ENCODE data around the gene POLR3C.

POLR3C gene

GRCh38 chr1:145837656-145838055 lies 13.7 kb downstream of the POLR3C start:
- no peak overlapping the region for H2AFZ ChIP-seq (ENCODE audit: low read depth, low read length)
- H3K9me3 ChIP-seq (ENCODE audit: insufficient read depth, low read length), result no peaks in the 10 kb centered on the region
- TF ChIP-seq, protein P1, sequence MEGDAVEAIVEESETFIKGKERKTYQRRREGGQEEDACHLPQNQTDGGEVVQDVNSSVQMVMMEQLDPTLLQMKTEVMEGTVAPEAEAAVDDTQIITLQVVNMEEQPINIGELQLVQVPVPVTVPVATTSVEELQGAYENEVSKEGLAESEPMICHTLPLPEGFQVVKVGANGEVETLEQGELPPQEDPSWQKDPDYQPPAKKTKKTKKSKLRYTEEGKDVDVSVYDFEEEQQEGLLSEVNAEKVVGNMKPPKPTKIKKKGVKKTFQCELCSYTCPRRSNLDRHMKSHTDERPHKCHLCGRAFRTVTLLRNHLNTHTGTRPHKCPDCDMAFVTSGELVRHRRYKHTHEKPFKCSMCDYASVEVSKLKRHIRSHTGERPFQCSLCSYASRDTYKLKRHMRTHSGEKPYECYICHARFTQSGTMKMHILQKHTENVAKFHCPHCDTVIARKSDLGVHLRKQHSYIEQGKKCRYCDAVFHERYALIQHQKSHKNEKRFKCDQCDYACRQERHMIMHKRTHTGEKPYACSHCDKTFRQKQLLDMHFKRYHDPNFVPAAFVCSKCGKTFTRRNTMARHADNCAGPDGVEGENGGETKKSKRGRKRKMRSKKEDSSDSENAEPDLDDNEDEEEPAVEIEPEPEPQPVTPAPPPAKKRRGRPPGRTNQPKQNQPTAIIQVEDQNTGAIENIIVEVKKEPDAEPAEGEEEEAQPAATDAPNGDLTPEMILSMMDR (IDR thresholded peaks at IDR 0.05; ENCODE audit: low read depth, low read length), result no peak
- H3K27ac ChIP-seq (ENCODE audit: low read length), result no peak overlapping the region
- no peak overlapping the region for H3K9ac ChIP-seq (ENCODE audit: low read length)
- no peaks in the 10 kb centered on the region for H3K79me2 ChIP-seq (ENCODE audit: low read length)
- no peak overlapping the region for H3K4me3 ChIP-seq (ENCODE audit: low read length)
- no peaks in the 10 kb centered on the region for H3K4me1 ChIP-seq (ENCODE audit: low read length)
- no peaks in the 10 kb centered on the region for H4K20me1 ChIP-seq (ENCODE audit: insufficient read depth, low read length)
- H3K27me3 ChIP-seq (ENCODE audit: low read depth, low read length), result no peaks in the 10 kb centered on the region
- peaks cover 70% of the 10 kb centered on the region for H3K36me3 ChIP-seq (replicated peaks; ENCODE audit: low read depth, low read length)
- no peak overlapping the region for H3K4me2 ChIP-seq (ENCODE audit: low read length)

DNA sequence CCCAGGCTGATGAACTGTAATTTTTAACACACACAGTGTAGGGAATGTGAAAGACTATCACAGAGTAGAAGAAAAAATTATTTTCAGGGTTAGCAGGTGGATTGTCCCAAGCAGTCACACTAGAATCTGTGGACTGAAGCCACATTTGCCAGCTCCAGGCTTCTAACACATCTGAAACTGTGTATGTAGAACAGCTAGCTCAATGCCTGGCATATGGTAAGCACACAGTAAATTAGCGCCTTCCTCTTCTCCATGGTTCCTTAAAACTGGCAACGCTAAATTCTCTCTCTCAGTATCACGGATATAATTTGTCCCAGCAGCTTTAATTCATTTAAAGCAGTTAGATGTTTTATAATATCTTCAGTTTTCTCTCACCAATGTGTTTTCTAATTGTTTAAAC lies 19.0 kb downstream of the POLR3C start:
- no peaks in the 10 kb centered on the region for H4K20me1 ChIP-seq (ENCODE audit: insufficient read depth, low read length)
- H3K9ac ChIP-seq (ENCODE audit: low read length), result no peak overlapping the region
- no peak overlapping the region for H3K4me3 ChIP-seq (ENCODE audit: low read length)
- H3K4me1 ChIP-seq (ENCODE audit: low read length), result peaks cover 32% of the 10 kb centered on the region
- H3K79me2 ChIP-seq (ENCODE audit: low read length), result peaks cover 4% of the 10 kb centered on the region; the same call in 1 of the 2 replicates
- H3K27ac ChIP-seq (ENCODE audit: low read length), result no peak overlapping the region
- no peaks in the 10 kb centered on the region for H3K9me3 ChIP-seq (ENCODE audit: insufficient read depth, low read length)
- no peaks in the 10 kb centered on the region for H3K27me3 ChIP-seq (ENCODE audit: low read depth, low read length)
- peaks cover 64% of the 10 kb centered on the region for H3K36me3 ChIP-seq (replicated peaks; ENCODE audit: low read depth, low read length)
- H2AFZ ChIP-seq (ENCODE audit: low read depth, low read length), result no peak overlapping the region
- no peak for TF ChIP-seq EZH2phosphoT487 (IDR thresholded peaks at IDR 0.05; ENCODE audit: low read depth)
- TF ChIP-seq, protein P1 (IDR thresholded peaks at IDR 0.05; ENCODE audit: low read depth, low read length), result no peak
- H3K4me2 ChIP-seq (ENCODE audit: low read length), result no peak overlapping the region

GRCh38 chr1:145845144-145845513 lies 21.1 kb downstream of the POLR3C start:
- Histone ChIP-seq H4K20me1 (ENCODE audit: insufficient read depth, low read length) (no peaks in the 10 kb centered on the region), H3K27ac (ENCODE audit: low read length) (peak overlapping the region; percentile 96), H3K4me2 (ENCODE audit: low read length) (peak overlapping the region; percentile 99), H3K36me3 (replicated peaks; ENCODE audit: low read depth, low read length) (peaks cover 73% of the 10 kb centered on the region), H3K9me3 (ENCODE audit: insufficient read depth, low read length) (no peaks in the 10 kb centered on the region), H3K79me2 (ENCODE audit: low read length) (peaks cover 4% of the 10 kb centered on the region; the same call in 1 of the 2 replicates), H3K4me1 (ENCODE audit: low read length) (peaks cover 32% of the 10 kb centered on the region), H3K4me3 (ENCODE audit: low read length) (peak overlapping the region; percentile 86), H3K9ac (ENCODE audit: low read length) (peak overlapping the region; percentile 97), H3K27me3 (ENCODE audit: low read depth, low read length) (no peaks in the 10 kb centered on the region), H2AFZ (ENCODE audit: low read depth, low read length) (0 out of 2 replicates have a peak overlapping the region, but pooled peaks have one; percentile 69)
- no peak for TF ChIP-seq EZH2phosphoT487 (IDR thresholded peaks at IDR 0.05; ENCODE audit: low read depth)
- TF ChIP-seq, protein P1 (IDR thresholded peaks at IDR 0.05; ENCODE audit: low read depth, low read length), result no peak

- Histone ChIP-seq H3K27ac (ENCODE audit: low read length) (peak within 1 kb of the TSS; percentile 96), H3K36me3 (replicated peaks; ENCODE audit: low read depth, low read length) (peaks cover 76% of the 10 kb centered on the region), H3K27me3 (ENCODE audit: low read depth, low read length) (no peaks in the 10 kb centered on the region), H3K4me1 (ENCODE audit: low read length) (peaks cover 32% of the 10 kb centered on the region), H3K9me3 (ENCODE audit: insufficient read depth, low read length) (no peaks in the 10 kb centered on the region), H3K79me2 (ENCODE audit: low read length) (peaks cover 4% of the 10 kb centered on the region; the same call in 1 of the 2 replicates), H4K20me1 (ENCODE audit: insufficient read depth, low read length) (no peaks in the 10 kb centered on the region), H2AFZ (ENCODE audit: low read depth, low read length) (peak within 1 kb of the TSS; percentile 69), H3K4me2 (ENCODE audit: low read length) (peak within 1 kb of the TSS; percentile 99), H3K9ac (ENCODE audit: low read length) (peak within 1 kb of the TSS; percentile 97), H3K4me3 (ENCODE audit: low read length) (peak within 1 kb of the TSS; percentile 86)
- TF ChIP-seq EZH2phosphoT487 (IDR thresholded peaks at IDR 0.05; ENCODE audit: low read depth), result no peak
- TF ChIP-seq, protein P1 (IDR thresholded peaks at IDR 0.05; ENCODE audit: low read depth, low read length), result peak; percentile 99
Measured at GRCh38 chr1:145845514-145846161, 21.6 kb downstream of the POLR3C start, which contains the start of gene NUDT17. Gene NUDT17, plus strand, starts transcription at chr1:145845630. Its CDS starts 11 bp downstream, at chr1:145845641.

Measured in OCI-LY3 (cell line).